Breast epithelium (tissue), 4 donors: ENCODE measurements around the gene VMAC. TPM values are rescaled to one million over a fixed set of nuclear protein-coding genes. Genes with fewer than 3 reads are reported as not detected.
"Not testable (repeated sequence)": the region's sequence is repeated elsewhere in the genome, so short reads cannot be mapped to it uniquely, and the experiment has no call there.

Experiments
- DNase-seq, 2 donors: peaks; one replicate each; pipeline ENCODE4 v3.0.0-alpha.2; 2019; ENCODE audit warnings: low spot score in 2 of 2
- H3K27ac ChIP-seq, 2 donors: fragments of 200-600 bp; sonication (generic) in 1 of 2; one replicate each; pipeline ENCODE4 v1.5.1; 2016 to 2019; ENCODE audit warnings: mild to moderate bottlenecking in 1 of 2
- H3K27me3 ChIP-seq, 2 donors: fragments of 200-600 bp; sonication (generic) in 1 of 2; one replicate each; pipeline versions ENCODE4 v1.5.1 to v1.6.0; 2017 to 2019; ENCODE audit warnings: control low read depth in 1 of 2, mild to moderate bottlenecking in 1 of 2
- H3K36me3 ChIP-seq: fragments of 200-600 bp; one replicate; pipeline ENCODE4 v1.5.1; 2019
- H3K4me1 ChIP-seq, 2 donors: fragments of 200-600 bp; sonication (generic); one replicate each; pipeline ENCODE4 v1.5.1; 2016 to 2019; ENCODE audit warnings: control low read depth in 1 of 2
- H3K4me3 ChIP-seq, 3 donors: fragments of 200-600 bp; sonication (generic); 1 replicate in 2 of 3; 2 replicates in 1 of 3; pipeline ENCODE4 v1.5.1; 2016 to 2019; ENCODE audit warnings: mild to moderate bottlenecking in 3 of 3, moderate library complexity in 2 of 3
- H3K9me3 ChIP-seq, 2 donors: fragments of 200-600 bp; sonication (generic) in 1 of 2; one replicate each; pipeline ENCODE4 v1.5.1; 2016 to 2019; ENCODE audit warnings: control low read depth in 1 of 2
- CTCF ChIP-seq, 3 donors: fragments of 450-650 bp; IDR thresholded peaks; one replicate each; pipeline ENCODE4 v1.5.1; 2016 to 2017; ENCODE audit warnings: antibody characterized with exemption in 3 of 3, mild to moderate bottlenecking in 3 of 3, moderate library complexity in 3 of 3
- POLR2A ChIP-seq: fragments of 450-650 bp; IDR thresholded peaks from one replicate; pipeline ENCODE4 v1.6.1; 2016; ENCODE audit warnings: antibody characterized with exemption, mild to moderate bottlenecking, moderate library complexity
- POLR2AphosphoS5 ChIP-seq, 3 donors: sonication (generic); formaldehyde crosslinking; IDR thresholded peaks; one replicate each; pipeline ENCODE4 v1.6.1; 2017; ENCODE audit warnings: antibody characterized with exemption in 3 of 3
- intact Hi-C: fragments of 100-400 bp; cut with DNase I; formaldehyde crosslinking; loops from one replicate; pipeline ENCODE4 v1.15.1; 2023; ENCODE audit warnings: low total_unique reads
- total RNA-seq, 3 donors: library from RNA; depleted of rRNA; stranded (reverse); fragments of >200 nt; gene quantifications; one replicate each; pipeline ENCODE4 v1.1.0, GENCODE V29; 2016

VMAC gene, protein sequence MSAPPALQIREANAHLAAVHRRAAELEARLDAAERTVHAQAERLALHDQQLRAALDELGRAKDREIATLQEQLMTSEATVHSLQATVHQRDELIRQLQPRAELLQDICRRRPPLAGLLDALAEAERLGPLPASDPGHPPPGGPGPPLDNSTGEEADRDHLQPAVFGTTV
- 10 to 100 TPM in 1 of 3 donors, 1 to 10 TPM in 2; 6.1 to 11.8 (median 9.2) TPM for total RNA-seq

DNA sequence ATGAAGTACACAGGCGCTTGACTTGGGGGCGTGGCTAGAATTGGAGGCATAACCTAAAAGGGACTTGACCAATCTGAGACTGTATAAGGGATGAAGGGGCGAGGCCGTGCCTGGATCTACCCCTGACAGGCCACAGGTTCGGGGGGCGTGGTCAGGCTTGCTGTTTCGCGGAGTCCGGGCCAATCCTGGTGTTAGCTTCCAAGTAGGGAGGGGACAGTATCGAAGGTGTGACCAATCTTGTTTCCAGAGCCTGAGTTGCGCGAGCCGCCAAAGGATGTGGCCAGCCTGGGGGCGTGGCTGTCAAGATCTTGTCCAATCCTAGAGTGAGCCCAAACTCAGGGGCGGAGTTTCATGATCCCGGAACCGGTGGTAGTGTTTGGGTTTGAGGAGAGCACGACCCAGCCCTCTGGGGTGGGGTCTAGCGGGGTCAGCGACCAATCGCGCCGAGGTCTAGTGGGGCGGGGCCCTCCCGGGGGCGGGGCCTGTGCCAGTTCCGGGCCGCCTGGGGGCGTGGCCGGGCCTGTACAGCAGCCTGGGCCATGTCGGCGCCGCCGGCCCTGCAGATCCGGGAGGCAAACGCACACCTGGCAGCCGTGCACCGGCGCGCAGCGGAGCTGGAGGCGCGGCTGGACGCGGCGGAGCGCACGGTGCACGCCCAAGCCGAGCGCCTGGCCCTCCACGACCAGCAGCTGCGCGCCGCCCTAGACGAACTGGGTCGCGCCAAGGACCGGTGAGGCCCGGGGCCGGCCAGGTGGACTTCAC is at the start of gene VMAC:
Gene VMAC (plus strand): TSS at position 521 of the 762 bp plus-strand sequence. CDS start 19 bp downstream, at position 540.
- H3K4me3 ChIP-seq, result peak within 1 kb of the TSS; percentile 92 to 95 (median 93)
- intact Hi-C loops, result loop anchor here (10.0 kb wide), 1 partner anchor 100 kb away; the partner anchor contains the start of gene NRTN
- H3K27me3 ChIP-seq, result no peaks in the 10 kb centered on the region
- H3K4me1 ChIP-seq, result peaks cover 0 to 10% of the 10 kb centered on the region in 2 donors
- H3K9me3 ChIP-seq, result no peaks in the 10 kb centered on the region
- H3K36me3 ChIP-seq, result no peaks in the 10 kb centered on the region
- DNase-seq, result peak; percentile 100
- no peak for TF ChIP-seq POLR2A
- no peak for TF ChIP-seq CTCF (IDR thresholded peaks at IDR 0.05)
- peak in 1 of 3 donors; percentile 13 for TF ChIP-seq POLR2AphosphoS5 (IDR thresholded peaks at IDR 0.05)
- H3K27ac ChIP-seq, result peak within 1 kb of the TSS; percentile 93

DNA sequence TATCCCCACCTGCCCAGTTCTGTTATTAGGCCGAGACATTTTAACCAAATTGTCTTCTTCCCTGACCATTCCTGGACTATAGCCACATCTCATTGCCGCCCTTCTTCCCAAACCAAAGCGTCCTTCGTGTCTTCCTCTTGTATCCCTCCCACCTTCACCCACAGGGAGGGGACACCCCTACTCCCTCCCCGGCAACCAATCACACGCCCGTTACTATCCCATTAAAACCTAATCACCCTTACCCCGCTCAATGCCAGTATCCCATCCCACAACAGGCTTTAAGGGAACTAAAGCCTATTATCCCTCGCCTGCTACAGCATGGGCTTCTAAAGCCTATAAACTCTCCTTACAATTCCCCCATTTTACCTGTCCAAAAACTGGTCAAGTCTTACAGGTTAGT is 49.5 kb upstream of the VMAC start:
- DNase-seq, H3K27me3 ChIP-seq, H3K4me3 ChIP-seq, intact Hi-C loops, H3K36me3 ChIP-seq, H3K27ac ChIP-seq, H3K9me3 ChIP-seq, H3K4me1 ChIP-seq: not testable (repeated sequence)

DNA sequence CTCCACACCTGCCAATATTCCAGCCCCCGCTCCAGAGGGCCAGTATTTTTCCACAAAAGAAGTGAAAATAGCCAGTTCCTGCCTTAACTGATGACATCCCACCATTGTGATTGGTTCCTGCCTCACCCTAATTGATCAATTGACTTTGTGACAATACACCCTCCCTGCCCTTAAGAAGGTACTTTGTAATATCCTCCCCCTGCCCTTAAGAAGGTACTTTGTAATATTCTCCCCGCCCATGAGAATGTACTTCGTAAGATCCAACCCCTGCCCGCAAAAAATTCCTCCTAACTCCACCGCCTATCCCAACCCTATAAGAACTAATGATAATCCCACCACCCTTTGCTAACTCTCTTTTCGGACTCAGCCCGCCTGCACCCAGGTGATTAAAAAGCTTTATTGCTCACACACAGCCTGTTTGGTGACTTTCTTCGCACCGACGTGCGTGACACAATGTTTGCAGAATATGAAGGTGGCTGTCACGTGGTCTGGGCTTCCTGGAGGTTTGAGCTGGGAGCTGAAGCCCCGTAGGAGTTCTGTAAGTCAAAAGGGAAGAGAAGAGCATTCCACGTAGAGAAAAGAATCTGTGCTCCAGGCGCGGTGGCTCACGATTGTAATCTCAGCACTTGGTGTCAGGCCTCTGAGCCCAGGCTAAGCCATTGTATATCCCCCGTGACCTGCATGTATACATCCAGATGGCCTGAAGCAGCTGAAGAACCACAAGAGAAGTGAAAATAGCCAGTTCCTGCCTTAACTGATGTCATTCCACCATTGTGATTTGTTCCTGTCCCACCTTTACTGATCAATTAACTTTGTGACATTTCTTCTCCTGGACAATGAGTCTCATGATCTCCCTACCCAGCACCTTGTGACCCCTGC is 47.2 kb upstream of the VMAC start:
- intact Hi-C loops, result no loop called here
- TF ChIP-seq CTCF (IDR thresholded peaks at IDR 0.05) (no peak), POLR2AphosphoS5 (IDR thresholded peaks at IDR 0.05) (no peak), POLR2A (no peak)
- Histone ChIP-seq H3K4me3 (no peak overlapping the region), H3K4me1 (no peaks in the 10 kb centered on the region), H3K9me3 (no peaks in the 10 kb centered on the region), H3K27me3 (no peaks in the 10 kb centered on the region), H3K36me3 (no peaks in the 10 kb centered on the region), H3K27ac (no peak overlapping the region)
- DNase-seq, result no peak

GRCh38 chr19:5863030-5863665 is 41.5 kb upstream of the VMAC start:
- H3K27ac ChIP-seq, result no peak overlapping the region
- no peak for DNase-seq
- no peaks in the 10 kb centered on the region for H3K27me3 ChIP-seq
- intact Hi-C loops, result no loop called here
- H3K4me3 ChIP-seq, result no peak overlapping the region
- TF ChIP-seq POLR2A (no peak), POLR2AphosphoS5 (IDR thresholded peaks at IDR 0.05) (no peak), CTCF (IDR thresholded peaks at IDR 0.05) (no peak)
- no peaks in the 10 kb centered on the region for H3K9me3 ChIP-seq
- no peaks in the 10 kb centered on the region for H3K4me1 ChIP-seq
- no peaks in the 10 kb centered on the region for H3K36me3 ChIP-seq

DNA sequence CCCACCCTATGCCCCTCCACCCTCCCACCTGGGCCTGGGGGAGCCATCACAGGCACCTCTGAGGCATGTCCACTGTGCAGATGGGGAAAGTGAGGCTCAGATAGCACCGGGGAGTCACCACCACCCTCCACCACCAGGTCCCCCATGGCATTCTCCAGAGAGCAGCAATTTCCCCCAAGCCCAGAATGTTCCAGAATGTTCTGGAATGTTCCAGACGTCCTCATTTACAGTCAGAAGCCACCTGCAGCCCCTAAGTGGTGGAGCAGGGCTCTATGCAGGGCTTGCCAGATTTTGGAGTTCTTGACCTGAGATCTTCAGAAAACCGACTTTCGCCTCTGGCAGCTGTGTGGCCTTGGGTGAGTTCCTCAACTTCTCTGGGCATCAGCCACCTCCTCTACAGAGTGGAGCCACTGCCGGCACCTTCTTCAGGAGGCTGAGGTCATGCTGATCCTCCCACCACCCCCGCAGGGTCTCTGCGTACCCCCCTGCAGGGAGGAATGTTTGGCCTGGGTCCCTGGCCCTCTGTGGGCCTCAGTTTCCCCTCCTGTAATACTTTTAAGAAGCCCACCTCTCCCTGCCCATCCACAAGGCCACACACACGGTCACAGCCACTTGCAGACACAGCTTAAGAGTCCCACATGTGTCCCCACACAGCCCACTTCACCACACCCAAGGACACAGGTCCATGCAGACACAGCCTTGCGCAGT is 40.5 kb upstream of the VMAC start:
- no peak overlapping the region for H3K27ac ChIP-seq
- intact Hi-C loops, result no loop called here
- no peaks in the 10 kb centered on the region for H3K36me3 ChIP-seq
- no peaks in the 10 kb centered on the region for H3K4me1 ChIP-seq
- no peak overlapping the region for H3K4me3 ChIP-seq
- H3K27me3 ChIP-seq, result no peaks in the 10 kb centered on the region
- no peak for DNase-seq
- no peaks in the 10 kb centered on the region for H3K9me3 ChIP-seq
- TF ChIP-seq POLR2A (no peak), CTCF (IDR thresholded peaks at IDR 0.05) (no peak), POLR2AphosphoS5 (IDR thresholded peaks at IDR 0.05) (no peak)
